Omental fat pad (tissue), 4 donors: ENCODE data around the gene GPR158. TPM values are rescaled to one million over a fixed set of nuclear protein-coding genes. Genes with fewer than 3 reads are reported as not detected.

Source experiments
- ATAC-seq: fragments of 150-250 bp; one replicate; pipeline ENCODE4 v1.9.1; 2016; ENCODE audit warnings: mild to moderate bottlenecking, moderate library complexity; ENCODE audit not compliant: low FRiP score
- DNase-seq: peaks from one replicate; pipeline ENCODE4 v3.0.0-alpha.2; 2019; ENCODE audit warnings: low spot score
- total RNA-seq, 4 donors: library from RNA; depleted of rRNA; stranded (reverse); fragments of >200 nt; gene quantifications; one replicate each; pipeline ENCODE4 v1.1.0, GENCODE V29; 2016
- TF ChIP-seq, protein P1 (sequence below), 3 donors: fragments of 450-650 bp; IDR thresholded peaks; one replicate each; pipeline ENCODE4 v1.5.1; 2016 to 2017; ENCODE audit warnings: antibody characterized with exemption in 3 of 3, mild to moderate bottlenecking in 3 of 3, moderate library complexity in 2 of 3

GPR158 gene
- total RNA-seq, 4 donors from 2014 or later: 0.19 to 0.48 (median 0.32) TPM; not detected in 1

DNA sequence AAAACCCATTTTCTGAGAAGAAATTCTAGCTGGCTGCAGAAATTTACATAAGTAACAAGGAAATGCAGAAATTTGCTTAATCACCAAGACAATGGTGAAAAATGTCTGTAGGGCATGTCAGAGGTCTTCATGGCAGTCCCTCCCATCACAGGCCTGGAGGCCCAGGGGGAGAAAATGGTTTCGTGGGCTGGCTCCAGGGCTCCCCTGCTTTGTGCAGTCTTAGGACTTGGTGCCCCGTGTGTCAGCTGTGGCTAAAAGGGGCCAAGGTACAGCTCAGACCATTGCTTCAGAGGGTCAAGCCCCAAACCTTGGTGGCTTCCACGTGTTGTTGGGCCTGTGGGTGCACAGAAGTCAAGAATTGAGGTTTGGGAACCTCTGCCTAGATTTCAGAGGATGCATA is 215.9 kb downstream of the GPR158 start:
- DNase-seq (no peak), ATAC-seq (no peak)
- TF ChIP-seq, protein P1, sequence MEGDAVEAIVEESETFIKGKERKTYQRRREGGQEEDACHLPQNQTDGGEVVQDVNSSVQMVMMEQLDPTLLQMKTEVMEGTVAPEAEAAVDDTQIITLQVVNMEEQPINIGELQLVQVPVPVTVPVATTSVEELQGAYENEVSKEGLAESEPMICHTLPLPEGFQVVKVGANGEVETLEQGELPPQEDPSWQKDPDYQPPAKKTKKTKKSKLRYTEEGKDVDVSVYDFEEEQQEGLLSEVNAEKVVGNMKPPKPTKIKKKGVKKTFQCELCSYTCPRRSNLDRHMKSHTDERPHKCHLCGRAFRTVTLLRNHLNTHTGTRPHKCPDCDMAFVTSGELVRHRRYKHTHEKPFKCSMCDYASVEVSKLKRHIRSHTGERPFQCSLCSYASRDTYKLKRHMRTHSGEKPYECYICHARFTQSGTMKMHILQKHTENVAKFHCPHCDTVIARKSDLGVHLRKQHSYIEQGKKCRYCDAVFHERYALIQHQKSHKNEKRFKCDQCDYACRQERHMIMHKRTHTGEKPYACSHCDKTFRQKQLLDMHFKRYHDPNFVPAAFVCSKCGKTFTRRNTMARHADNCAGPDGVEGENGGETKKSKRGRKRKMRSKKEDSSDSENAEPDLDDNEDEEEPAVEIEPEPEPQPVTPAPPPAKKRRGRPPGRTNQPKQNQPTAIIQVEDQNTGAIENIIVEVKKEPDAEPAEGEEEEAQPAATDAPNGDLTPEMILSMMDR (IDR thresholded peaks at IDR 0.05): no peak

DNA sequence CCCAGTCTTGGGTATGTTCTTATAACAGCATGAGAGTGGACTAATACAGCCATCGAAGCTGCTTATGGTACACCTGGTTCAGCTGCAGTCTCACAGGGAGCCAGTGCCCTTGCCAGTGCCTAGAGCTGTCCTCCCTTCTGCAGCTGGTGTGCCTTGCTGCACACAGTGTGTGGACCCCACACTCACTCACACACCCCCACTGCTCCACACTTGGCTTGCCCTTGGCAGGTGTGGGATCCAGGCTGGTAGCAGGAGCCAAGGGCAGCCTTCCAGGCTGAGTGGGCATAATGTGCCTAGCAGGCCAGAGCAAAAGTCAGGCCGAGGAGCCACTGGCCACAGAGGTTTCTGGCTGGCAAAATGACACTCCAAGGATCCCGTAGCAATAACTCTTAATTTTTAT is 217.3 kb downstream of the GPR158 start:
- no peak for DNase-seq
- ATAC-seq: no peak
- TF ChIP-seq, protein P1 (IDR thresholded peaks at IDR 0.05): no peak

DNA sequence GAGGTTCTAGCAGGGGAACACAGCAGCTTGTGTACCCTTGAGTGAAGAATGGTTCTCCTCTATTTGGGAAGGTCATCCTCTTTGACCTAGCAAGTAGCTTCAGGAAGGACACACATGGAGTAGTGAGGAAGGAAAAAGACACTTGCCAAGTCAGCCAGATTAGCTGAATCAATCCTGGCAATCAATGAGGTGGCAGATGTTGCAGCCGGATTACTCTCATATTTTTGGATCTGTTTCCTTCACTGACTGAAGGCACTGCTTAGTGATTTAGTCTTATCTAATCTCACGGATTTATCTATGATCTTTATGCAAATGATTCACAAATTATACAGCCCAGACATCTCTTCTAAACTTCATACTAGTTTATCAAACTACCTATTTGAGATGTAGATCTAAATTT is 218.8 kb downstream of the GPR158 start:
- TF ChIP-seq, protein P1 (IDR thresholded peaks at IDR 0.05): no peak
- no peak for DNase-seq
- ATAC-seq: no peak

DNA sequence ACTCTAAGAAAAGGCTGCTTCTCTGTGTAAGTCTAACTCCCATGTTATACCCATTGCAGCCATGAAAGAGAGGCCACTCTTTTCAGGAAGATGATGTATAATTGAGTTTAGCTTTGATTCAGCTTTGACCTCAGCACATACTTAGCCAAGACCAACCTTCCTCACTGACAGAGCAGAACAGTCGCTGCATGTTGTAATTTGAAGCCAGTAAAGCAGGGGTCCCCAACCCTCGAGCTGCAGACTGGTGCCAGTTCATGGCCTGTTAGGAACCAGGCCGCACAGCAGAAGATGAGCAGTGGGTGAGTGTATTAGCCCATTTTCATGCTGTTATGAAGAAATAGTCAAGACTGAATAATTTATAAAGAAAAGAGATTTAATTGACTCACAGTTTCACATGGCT is 223.9 kb downstream of the GPR158 start:
- DNase-seq (no peak), ATAC-seq (no peak)
- TF ChIP-seq, protein P1 (IDR thresholded peaks at IDR 0.05): no peak

DNA sequence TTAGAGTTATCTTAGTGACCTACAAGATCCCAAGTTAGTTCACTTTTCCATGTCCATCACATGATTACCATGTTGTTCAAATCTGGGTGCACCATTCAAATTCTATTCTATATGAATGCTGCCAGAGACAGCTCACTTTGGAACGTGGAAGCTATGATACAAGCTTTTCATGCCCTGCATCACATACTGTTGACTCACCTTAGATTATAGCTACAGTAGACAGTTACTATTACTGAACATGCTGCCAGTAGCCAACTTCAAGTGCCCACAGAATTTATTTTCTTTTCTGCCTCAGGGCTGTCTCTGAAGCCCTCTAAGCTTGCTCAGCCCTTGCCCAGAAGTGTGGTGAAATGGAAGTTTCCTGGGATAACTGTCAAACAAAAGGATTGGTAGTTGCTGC is 231.1 kb downstream of the GPR158 start:
- TF ChIP-seq, protein P1 (IDR thresholded peaks at IDR 0.05): no peak
- DNase-seq (no peak), ATAC-seq (no peak)

DNA sequence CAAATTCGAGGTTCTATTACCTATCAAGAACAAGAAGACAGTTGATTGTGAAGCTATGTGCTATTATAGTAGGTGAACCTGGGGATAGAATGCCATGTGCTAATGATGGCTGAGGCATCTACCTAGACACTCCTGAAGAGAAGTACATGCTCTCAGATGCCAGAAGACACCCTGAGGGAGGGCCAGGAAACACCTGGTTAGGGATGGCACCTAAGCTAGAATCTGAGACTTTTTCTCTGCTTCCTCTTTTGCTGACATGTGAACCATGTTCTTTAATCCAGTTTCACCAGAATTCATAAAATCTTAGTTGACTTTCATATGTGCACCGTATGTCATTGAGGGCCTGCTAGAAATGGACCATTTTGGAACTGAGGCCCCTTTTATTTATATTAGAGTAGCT is 242.8 kb downstream of the GPR158 start:
- TF ChIP-seq, protein P1 (IDR thresholded peaks at IDR 0.05): no peak
- ATAC-seq: no peak
- no peak for DNase-seq

DNA sequence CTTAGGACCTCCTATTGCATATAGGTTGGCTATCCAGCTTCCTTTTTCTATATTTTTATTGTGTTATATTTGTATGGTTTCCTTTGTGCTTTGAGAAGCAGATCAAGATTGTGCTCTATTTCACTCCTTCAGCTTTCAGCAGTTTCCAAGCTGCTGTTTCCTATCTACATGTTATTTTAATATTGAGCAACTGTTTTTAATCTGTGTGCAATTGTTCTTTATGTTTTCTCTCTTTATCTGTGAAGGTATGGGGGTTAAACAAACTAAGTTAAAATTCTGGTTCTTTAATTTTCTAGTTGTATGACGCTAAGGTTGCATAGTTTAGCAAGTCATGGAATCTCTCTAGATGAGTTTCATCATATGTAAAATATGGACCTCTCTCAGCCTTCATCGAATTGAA is 251.0 kb downstream of the GPR158 start:
- DNase-seq: no peak
- no peak for ATAC-seq
- TF ChIP-seq, protein P1 (IDR thresholded peaks at IDR 0.05): no peak
